Left ventricle myocardium inferior (tissue), 1 donor: Measurements from ENCODE around the gene LMCD1. TPM values are rescaled to one million over a fixed set of nuclear protein-coding genes. Genes with fewer than 3 reads are reported as not detected.

Experiments
- DNase-seq: peaks from one replicate; pipeline ENCODE4 v3.0.0-alpha.2; 2020
- H3K27ac ChIP-seq: fragments of 200-600 bp; replicated peaks from 2 replicates; pipeline ENCODE4 v1.8.0; 2021
- H3K27me3 ChIP-seq: fragments of 200-600 bp; 2 replicates; pipeline ENCODE4 v1.8.0; 2021; ENCODE audit warnings: low read depth
- H3K36me3 ChIP-seq: fragments of 200-600 bp; 2 replicates; pipeline ENCODE4 v1.8.0; 2021
- H3K4me1 ChIP-seq: fragments of 200-600 bp; 2 replicates; pipeline ENCODE4 v1.8.0; 2021
- H3K4me3 ChIP-seq: fragments of 200-600 bp; 2 replicates; pipeline ENCODE4 v1.8.0; 2021; ENCODE audit warnings: mild to moderate bottlenecking, moderate library complexity
- H3K9me3 ChIP-seq: fragments of 200-600 bp; replicated peaks from 2 replicates; pipeline ENCODE4 v1.8.0; 2021
- CTCF ChIP-seq: fragments of 200-600 bp; IDR thresholded peaks from 2 replicates; pipeline ENCODE4 v1.8.0; 2021; ENCODE audit warnings: antibody characterized with exemption, mild to moderate bottlenecking, borderline replicate concordance
- intact Hi-C: fragments of 100-400 bp; cut with micrococcal nuclease; formaldehyde crosslinking; loops from one replicate; pipeline ENCODE4 v1.11.0; 2022
- total RNA-seq: library from RNA; stranded (reverse); fragmentation: NEBNext Ultra II Directional; extraction: Animal tissue kit (Norgen Biotek cat#: 25700); gene quantifications from one replicate; pipeline ENCODE4 v1.2.1, GENCODE V29; 2021
- donor health status: DM: no; HTN: yes; CAD: no; lungs with severe emphysema.

The LMCD1 gene
- total RNA-seq, 1 donor from 2014 or later = 72.9 TPM

DNA sequence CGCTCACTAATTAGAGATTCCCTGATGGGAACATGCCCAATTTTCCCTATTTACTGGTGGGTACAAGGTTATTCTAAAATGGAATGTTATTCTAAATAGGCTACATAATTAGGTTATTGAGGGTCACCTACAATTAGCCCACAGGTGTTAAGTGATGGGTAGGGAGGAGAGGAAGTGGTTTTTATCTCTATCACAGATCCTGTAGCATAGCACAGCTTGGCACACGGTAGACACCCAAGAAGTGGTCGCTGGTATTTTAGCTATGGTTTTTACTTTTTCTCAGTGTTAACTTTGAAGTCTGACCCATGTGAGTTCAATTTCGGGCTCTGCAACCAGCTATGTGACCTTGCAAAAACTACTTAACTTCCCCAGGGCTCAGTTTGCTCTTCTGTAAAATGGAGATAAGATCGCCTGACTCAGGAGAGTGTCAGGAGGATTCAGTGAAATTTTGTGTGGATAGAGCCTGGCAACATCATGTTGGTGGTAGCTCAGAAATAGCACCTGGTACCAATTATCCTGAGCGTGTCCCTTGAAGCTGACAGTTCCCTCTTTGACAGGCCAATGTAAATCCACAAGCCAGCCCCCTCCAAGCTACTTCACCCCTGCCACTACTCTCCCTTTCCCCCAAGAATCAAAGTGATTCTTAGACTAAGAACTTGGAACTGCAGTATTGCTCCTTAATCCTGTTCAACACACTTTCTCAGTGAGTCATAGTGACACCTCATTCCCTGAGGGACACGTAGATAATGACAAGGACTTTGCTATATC is 8.7 kb upstream of the LMCD1 start:
- H3K27ac ChIP-seq = no peak overlapping the region
- H3K27me3 ChIP-seq = no peaks in the 10 kb centered on the region
- H3K36me3 ChIP-seq = no peaks in the 10 kb centered on the region
- intact Hi-C loops = no loop called here
- H3K4me3 ChIP-seq = no peak overlapping the region
- no peak for TF ChIP-seq CTCF
- no peaks in the 10 kb centered on the region for H3K9me3 ChIP-seq
- DNase-seq = no peak
- peaks cover 32% of the 10 kb centered on the region for H3K4me1 ChIP-seq

GRCh38 chr3:8493744-8494143 is 7.9 kb upstream of the LMCD1 start:
- Histone ChIP-seq H3K36me3 (no peaks in the 10 kb centered on the region), H3K27me3 (no peaks in the 10 kb centered on the region), H3K27ac (no peak overlapping the region), H3K4me1 (peaks cover 40% of the 10 kb centered on the region), H3K4me3 (no peak overlapping the region), H3K9me3 (no peaks in the 10 kb centered on the region)
- DNase-seq = no peak
- TF ChIP-seq CTCF = no peak
- intact Hi-C loops = no loop called here

DNA sequence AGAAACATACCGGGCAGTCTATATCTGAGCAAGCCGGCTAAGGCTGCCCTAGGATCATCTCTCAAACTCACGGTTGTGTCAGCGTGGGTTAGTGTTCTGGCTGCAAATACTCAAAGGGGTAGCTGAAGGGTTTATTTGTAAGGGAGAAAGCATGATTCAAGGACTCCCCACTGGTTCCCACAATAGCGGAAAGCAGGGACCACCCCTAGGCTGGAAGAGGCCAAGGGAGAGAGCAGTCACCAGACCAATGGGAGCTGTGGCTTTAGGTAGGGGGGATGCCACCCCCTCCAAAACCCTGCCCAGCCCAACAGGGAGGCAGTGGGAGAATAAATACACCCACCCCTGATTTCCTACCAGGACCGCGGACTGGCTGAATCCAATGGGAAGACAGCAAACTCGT is 7.3 kb upstream of the LMCD1 start:
- intact Hi-C loops = no loop called here
- H3K9me3 ChIP-seq = no peaks in the 10 kb centered on the region
- no peak for TF ChIP-seq CTCF

GRCh38 chr3:8497582-8497981 is 4.0 kb upstream of the LMCD1 start:
- no peak for TF ChIP-seq CTCF
- no peak for DNase-seq
- no peaks in the 10 kb centered on the region for H3K36me3 ChIP-seq
- no peaks in the 10 kb centered on the region for H3K9me3 ChIP-seq
- intact Hi-C loops = no loop called here
- peak overlapping the region; percentile 88 for H3K27ac ChIP-seq
- no peaks in the 10 kb centered on the region for H3K27me3 ChIP-seq
- peaks cover 38% of the 10 kb centered on the region for H3K4me1 ChIP-seq
- H3K4me3 ChIP-seq = no peak overlapping the region

More for the DNA sequence above, 7.3 kb upstream of the LMCD1 start:
- peaks cover 46% of the 10 kb centered on the region for H3K4me1 ChIP-seq
- H3K27me3 ChIP-seq = no peaks in the 10 kb centered on the region
- no peak for DNase-seq
- no peaks in the 10 kb centered on the region for H3K36me3 ChIP-seq
- H3K27ac ChIP-seq = no peak overlapping the region
- H3K4me3 ChIP-seq = no peak overlapping the region

DNA sequence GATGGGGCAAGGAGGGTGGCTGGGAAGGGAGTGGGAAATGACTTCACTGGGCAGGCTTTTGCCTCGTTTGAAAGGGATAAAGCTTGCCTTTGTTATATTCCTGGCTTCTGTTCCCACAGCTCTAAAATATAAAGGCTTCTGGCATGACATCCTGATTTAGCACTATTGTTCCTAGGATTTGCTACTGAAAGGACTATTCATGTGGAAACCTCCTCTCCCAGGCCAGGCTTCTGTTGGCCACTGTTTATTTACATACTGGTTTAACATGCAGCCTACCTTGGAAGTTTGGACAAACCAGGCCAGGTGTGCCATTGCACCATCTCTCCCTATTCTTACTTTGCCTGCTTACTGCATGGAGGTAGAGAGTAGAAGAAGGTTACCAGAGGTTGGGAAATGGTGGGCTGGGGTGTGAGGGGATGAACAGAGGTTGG is 2.4 kb upstream of the LMCD1 start:
- no peak overlapping the region for H3K4me3 ChIP-seq
- H3K27me3 ChIP-seq = no peaks in the 10 kb centered on the region
- H3K36me3 ChIP-seq = no peaks in the 10 kb centered on the region
- peaks cover 54% of the 10 kb centered on the region for H3K4me1 ChIP-seq
- no peak for TF ChIP-seq CTCF
- no peaks in the 10 kb centered on the region for H3K9me3 ChIP-seq
- H3K27ac ChIP-seq = peak overlapping the region; percentile 88
- DNase-seq = no peak
- intact Hi-C loops = no loop called here
